SU-DHL-6 (cell line): ENCODE results near the gene TAB2.

ENCODE experiments used
- H2AFZ ChIP-seq: fragments of 200-600 bp; sonication (generic); 2 replicates; pipeline ENCODE4 v1.6.1; 2014; ENCODE audit warnings: low read depth, mild to moderate bottlenecking, moderate library complexity, mixed read lengths, antibody characterized with exemption, low read length; ENCODE audit not compliant: severe bottlenecking
- H3F3A ChIP-seq: fragments of 200-600 bp; shearing (Covaris generic); 2 replicates; pipeline ENCODE4 v1.6.0; 2016; ENCODE audit warnings: antibody characterized with exemption, mild to moderate bottlenecking; ENCODE audit not compliant: insufficient read depth
- H3K27ac ChIP-seq: fragments of 200-600 bp; sonication (generic); 2 replicates; pipeline ENCODE4 v1.5.1; 2016; ENCODE audit warnings: low read depth, mild to moderate bottlenecking, low read length, moderate library complexity, mixed read lengths
- H3K27me3 ChIP-seq: fragments of 200-600 bp; sonication (generic), shearing (Covaris generic); 2 replicates; pipeline ENCODE4 v1.6.0; 2014; ENCODE audit warnings: mild to moderate bottlenecking, low read length
- H3K36me3 ChIP-seq: fragments of 200-600 bp; sonication (generic); 2 replicates; pipeline ENCODE4 v1.6.1; 2014; ENCODE audit warnings: mild to moderate bottlenecking, low read length, mixed read lengths
- H3K4me2 ChIP-seq: fragments of 300-600, 200-600 bp; shearing (Covaris generic), sonication (generic); 2 replicates; pipeline ENCODE4 v1.6.0; 2014; ENCODE audit warnings: low read length, low read depth, mild to moderate bottlenecking; ENCODE audit not compliant: poor library complexity, severe bottlenecking
- H3K4me3 ChIP-seq: fragments of 200-600 bp; sonication (generic); 2 replicates; pipeline ENCODE4 v1.5.1; 2014; ENCODE audit warnings: antibody characterized with exemption, low read length, mild to moderate bottlenecking, mixed read lengths; ENCODE audit not compliant: insufficient read depth, poor library complexity, severe bottlenecking
- H3K79me2 ChIP-seq: fragments of 200-600 bp; sonication (generic); 2 replicates; pipeline ENCODE4 v1.6.1; 2014; ENCODE audit warnings: mild to moderate bottlenecking, low read length, moderate library complexity; ENCODE audit not compliant: insufficient read depth
- H3K9ac ChIP-seq: fragments of 200-600 bp; sonication (generic); 2 replicates; pipeline ENCODE4 v1.7.0; 2014; ENCODE audit warnings: mild to moderate bottlenecking, low read length
- H3K9me2 ChIP-seq: fragments of 200-600 bp; sonication (generic); replicated peaks from 2 replicates; pipeline ENCODE4 v1.6.1; 2014; ENCODE audit warnings: low read length; ENCODE audit not compliant: insufficient read depth
- H3K9me3 ChIP-seq: fragments of 200-600 bp; sonication (generic); 2 replicates; pipeline ENCODE4 v1.6.1; 2014; ENCODE audit warnings: low read length, mixed read lengths; ENCODE audit not compliant: insufficient read depth
- H4K20me1 ChIP-seq: fragments of 200-600 bp; sonication (generic); 2 replicates; pipeline ENCODE4 v1.6.1; 2014; ENCODE audit warnings: low read depth, mild to moderate bottlenecking, antibody characterized with exemption, low read length, moderate library complexity, mixed read lengths
- EZH2phosphoT487 ChIP-seq: fragments of 200-600 bp; sonication (generic), shearing (Covaris generic); conservative IDR thresholded peaks from 2 replicates; pipeline ENCODE4 v1.6.1; 2018; ENCODE audit warnings: mild to moderate bottlenecking, antibody characterized with exemption, low read length, moderate library complexity, mixed read lengths
- TF ChIP-seq, protein P1 (sequence below): fragments of 200-600 bp; sonication (generic); IDR thresholded peaks from one replicate; pipeline ENCODE4 v1.5.1; 2017; ENCODE audit warnings: antibody characterized with exemption, mild to moderate bottlenecking, low read length, moderate library complexity; ENCODE audit not compliant: insufficient read depth, poor library complexity, severe bottlenecking

The TAB2 gene

GRCh38 chr6:149313861-149314260, 3.7 kb upstream of the TAB2 start:
- Histone ChIP-seq H4K20me1 (peaks cover 2% of the 10 kb centered on the region; the same call in 1 of the 2 replicates), H3F3A (peaks cover 13% of the 10 kb centered on the region), H3K4me2 (no peak overlapping the region), H3K79me2 (peaks cover 5% of the 10 kb centered on the region), H3K27me3 (no peaks in the 10 kb centered on the region), H3K4me3 (no peak overlapping the region), H2AFZ (no peak overlapping the region), H3K27ac (no peak overlapping the region), H3K9me3 (no peaks in the 10 kb centered on the region), H3K9me2 (no peaks in the 10 kb centered on the region), H3K9ac (no peak overlapping the region), H3K36me3 (no peaks in the 10 kb centered on the region)
- no peak for TF ChIP-seq EZH2phosphoT487
- TF ChIP-seq, protein P1, sequence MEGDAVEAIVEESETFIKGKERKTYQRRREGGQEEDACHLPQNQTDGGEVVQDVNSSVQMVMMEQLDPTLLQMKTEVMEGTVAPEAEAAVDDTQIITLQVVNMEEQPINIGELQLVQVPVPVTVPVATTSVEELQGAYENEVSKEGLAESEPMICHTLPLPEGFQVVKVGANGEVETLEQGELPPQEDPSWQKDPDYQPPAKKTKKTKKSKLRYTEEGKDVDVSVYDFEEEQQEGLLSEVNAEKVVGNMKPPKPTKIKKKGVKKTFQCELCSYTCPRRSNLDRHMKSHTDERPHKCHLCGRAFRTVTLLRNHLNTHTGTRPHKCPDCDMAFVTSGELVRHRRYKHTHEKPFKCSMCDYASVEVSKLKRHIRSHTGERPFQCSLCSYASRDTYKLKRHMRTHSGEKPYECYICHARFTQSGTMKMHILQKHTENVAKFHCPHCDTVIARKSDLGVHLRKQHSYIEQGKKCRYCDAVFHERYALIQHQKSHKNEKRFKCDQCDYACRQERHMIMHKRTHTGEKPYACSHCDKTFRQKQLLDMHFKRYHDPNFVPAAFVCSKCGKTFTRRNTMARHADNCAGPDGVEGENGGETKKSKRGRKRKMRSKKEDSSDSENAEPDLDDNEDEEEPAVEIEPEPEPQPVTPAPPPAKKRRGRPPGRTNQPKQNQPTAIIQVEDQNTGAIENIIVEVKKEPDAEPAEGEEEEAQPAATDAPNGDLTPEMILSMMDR, result no peak

DNA sequence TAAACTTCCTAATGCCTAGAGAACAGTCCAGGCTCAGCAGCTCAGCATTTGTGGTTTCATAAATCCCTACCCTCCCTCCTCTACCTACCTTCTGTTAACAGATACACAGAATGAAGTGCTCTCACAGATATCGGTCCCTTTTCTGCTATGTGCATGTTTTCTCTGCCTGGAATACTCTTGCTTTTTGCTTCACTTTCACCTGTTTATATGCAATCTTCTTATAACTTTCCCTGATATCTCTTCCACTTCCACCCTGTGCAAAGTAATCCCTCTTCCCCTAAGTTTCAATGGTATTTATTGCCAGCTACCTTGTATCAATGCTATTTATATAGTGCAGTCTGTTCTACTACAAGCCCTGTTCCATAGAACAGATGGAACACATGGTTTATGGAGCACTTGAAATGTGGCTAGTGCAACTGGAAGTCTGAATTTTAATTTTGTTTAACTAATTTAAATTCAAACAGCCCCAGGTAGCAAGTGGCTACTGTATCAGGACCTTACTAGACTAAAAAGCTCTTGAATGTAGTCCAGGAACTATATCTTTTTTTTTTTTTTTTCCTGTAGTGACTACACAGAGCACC, 3.1 kb upstream of the TAB2 start:
- Histone ChIP-seq H3K9me3 (no peaks in the 10 kb centered on the region), H3K4me2 (no peak overlapping the region), H4K20me1 (peaks cover 8% of the 10 kb centered on the region), H3K27ac (no peak overlapping the region), H3K9me2 (no peaks in the 10 kb centered on the region), H2AFZ (no peak overlapping the region), H3K9ac (no peak overlapping the region), H3K79me2 (peaks cover 11% of the 10 kb centered on the region), H3K36me3 (no peaks in the 10 kb centered on the region), H3K4me3 (no peak overlapping the region), H3K27me3 (no peaks in the 10 kb centered on the region), H3F3A (peaks cover 13% of the 10 kb centered on the region)
- no peak for TF ChIP-seq EZH2phosphoT487
- TF ChIP-seq, protein P1, result no peak

DNA sequence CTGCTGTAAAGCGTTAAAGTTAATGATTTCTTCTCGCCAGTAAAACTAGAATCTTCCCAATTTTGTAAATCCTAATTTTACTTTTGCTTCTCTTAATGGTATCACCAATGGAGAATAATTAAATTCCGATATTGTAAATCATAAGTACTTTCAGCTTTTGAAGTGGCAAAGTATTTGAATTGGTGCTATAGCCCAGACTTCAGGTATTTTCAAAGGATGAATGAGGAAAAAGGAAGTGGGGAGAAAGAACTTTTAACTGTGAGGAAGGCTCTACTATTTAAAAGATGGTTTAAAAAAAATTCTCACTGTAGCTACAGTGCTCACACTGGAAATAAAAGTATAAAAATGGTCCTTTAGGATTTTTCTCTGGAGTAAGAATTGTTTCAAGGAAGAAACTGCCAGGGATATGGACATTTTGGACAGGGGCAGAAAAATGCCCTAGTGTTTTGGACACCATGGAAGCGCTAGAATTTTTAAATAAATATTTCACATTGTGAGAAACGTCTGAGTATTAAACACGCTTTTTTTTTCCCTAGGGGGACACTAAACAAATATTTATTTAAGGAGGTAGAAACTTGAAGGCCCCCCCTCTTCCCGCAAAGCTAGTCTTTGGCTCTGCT, 1.3 kb upstream of the TAB2 start:
- Histone ChIP-seq H3K9ac (peak overlapping the region; percentile 96), H3K9me3 (no peaks in the 10 kb centered on the region), H3F3A (peaks cover 17% of the 10 kb centered on the region), H3K4me3 (peak overlapping the region; percentile 95), H3K27ac (no peak overlapping the region), H3K9me2 (no peaks in the 10 kb centered on the region), H4K20me1 (peaks cover 24% of the 10 kb centered on the region), H3K27me3 (no peaks in the 10 kb centered on the region), H3K36me3 (no peaks in the 10 kb centered on the region), H2AFZ (peak overlapping the region; percentile 79), H3K79me2 (peaks cover 28% of the 10 kb centered on the region), H3K4me2 (peak overlapping the region; percentile 92)
- TF ChIP-seq, protein P1, result no peak
- TF ChIP-seq EZH2phosphoT487, result no peak
